NCI-H2081 treated with DMSO at 0.1 percent for 48 hours (cell line): ENCODE data around the gene SIVA1.

Experiments
- DNase-seq: peaks from one replicate; lab custom pipeline; 2025; lab: John Stamatoyannopoulos, UW

Gene SIVA1

DNA sequence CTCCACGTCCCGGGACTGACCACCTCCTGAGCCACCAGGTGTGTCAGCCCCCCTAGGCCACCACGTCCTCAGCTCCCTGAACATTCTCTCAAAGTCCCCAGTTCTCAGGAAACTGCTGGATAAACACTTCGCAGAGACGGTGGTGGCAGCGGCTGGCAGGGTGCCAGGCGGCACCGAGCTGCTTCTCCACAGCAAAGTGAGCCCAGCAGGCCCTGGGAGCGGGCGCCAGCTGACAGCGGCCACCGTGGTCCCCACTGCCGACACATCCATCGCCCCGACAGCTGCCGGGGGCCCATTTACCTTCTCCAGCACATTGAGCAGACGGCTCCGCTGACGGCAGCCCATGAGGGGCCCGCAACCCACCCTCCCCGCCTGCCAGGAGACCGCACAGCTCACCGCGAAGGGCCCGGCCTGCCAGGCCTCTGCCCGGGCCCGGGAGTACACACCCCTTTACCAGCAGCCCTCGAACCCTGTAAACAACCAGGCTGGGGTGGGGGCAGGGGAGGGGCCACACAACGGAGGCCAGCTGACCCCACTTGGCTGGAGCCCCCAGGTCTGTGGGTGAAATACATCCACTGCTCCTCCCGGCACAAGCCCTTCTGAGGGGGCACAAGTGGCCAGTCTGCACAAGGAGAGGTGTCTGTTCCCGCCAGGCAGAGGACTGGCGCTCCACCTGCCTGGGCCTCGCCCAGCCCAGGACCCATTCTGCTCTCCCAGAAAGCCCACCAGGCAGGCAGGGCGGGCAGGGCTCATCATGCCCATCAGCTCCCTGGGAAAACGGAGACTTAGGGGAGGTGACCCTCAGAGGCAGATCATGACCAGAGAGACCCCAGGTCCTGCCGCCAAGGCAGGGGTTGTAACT, 32.1 kb downstream of the SIVA1 start:
- DNase-seq = peak; percentile 14

DNA sequence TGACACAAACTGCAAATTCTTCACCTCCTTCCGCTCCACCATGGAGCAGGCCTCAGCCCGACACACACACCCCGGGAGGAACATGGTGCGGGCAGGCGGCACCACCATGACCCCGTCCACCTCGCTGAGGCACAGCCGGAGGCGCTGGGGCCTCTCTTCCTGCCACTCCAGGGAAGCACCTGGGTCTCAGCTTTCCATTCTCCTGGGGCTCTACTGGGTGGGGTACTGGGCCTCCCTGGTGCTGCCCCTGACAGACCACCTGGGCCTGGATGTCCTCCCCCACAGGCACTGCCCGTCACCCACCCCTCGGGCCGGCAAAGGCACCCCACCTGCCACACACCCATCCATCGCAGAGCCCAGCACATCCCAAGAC, 32.7 kb downstream of the SIVA1 start:
- DNase-seq = no peak

DNA sequence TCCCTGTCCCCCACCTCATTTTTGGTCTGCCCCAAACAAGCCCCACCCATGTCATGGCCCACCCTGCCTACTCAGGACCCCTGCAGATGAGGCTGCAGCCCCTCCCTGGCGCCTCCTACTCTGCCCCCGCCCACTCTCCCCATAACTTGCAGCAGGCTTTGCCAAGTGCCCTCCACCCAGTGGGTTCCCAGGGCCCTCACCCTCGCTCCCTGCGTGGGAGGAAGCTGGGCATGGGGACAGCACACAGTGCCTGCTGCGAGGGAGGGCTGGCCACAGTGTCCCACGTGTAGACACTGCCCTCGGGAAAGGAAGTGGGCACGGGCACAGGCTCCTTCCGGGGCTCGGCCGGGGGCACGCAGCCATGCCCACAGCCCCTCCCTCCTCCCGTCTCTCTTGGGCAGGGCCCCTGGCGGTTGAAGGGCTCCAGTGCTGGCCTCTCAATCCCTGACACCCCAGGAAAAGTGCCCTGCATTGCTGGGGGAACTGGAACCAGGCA, 33.2 kb downstream of the SIVA1 start:
- DNase-seq = no peak

DNA sequence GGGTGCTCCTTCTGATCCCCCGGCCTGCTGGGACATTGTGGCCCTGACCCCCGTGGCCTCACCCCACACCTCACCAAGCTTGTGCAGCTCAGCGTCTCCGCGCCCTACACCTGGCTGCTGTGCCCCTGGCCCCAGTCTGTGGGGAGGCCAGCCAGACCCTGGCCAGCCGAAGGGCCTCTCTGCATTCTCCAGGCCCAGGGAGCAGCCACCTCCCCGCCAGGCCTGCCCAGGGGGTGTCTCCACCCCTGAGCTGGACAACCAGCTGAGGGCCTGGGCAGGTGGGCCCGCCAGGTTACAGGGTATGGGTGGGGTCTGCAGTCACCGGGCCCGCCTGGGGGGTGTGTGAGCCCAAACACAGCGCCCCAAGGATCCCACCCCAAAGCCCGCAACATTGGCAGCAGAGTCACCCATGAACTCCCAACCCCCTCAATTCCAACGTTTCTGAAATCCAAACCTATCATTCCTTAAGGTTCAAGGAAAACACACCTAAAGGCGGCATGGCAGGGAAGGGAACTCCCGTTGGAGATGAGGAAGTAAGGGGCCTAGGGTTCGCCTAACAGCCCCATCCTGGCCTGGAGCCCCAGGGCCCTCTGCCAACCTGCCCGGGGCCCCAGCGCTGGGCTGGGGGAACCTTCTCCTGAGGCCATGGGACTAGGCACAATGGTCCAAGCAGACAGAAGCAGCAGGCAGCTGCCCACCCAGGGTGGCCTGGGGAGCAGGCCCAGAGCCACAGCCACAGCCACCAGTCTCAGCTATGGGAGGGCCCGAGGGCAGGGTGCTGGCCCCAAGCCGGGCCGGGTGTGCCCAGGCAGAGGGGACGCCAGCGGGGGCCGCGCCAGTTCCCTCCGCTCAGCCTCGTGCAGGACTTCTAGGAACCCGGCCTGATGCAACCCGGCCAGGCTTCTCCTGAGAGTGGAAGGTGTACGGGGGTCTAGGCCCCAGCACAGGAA, 34.1 kb downstream of the SIVA1 start:
- DNase-seq = no peak

DNA sequence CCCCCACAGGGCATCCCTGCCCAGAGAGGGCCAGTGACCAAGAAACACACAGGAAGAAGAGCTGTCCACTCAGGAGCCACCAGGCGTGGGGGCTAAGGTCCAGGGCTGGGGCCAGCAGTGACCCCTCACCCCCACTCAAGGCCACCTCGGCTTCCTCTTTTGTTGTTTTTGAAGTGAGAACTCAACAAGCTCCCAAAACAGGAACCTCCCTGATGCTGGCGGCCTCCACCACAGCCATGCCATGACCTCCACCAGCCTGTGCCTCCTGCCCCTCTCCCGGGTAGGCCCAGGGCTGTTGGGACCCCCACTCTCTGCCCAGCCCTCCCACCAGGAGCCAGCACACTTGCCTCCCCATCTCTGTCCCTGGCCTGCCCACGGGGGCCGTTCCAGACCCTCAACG, 34.8 kb downstream of the SIVA1 start:
- no peak for DNase-seq

DNA sequence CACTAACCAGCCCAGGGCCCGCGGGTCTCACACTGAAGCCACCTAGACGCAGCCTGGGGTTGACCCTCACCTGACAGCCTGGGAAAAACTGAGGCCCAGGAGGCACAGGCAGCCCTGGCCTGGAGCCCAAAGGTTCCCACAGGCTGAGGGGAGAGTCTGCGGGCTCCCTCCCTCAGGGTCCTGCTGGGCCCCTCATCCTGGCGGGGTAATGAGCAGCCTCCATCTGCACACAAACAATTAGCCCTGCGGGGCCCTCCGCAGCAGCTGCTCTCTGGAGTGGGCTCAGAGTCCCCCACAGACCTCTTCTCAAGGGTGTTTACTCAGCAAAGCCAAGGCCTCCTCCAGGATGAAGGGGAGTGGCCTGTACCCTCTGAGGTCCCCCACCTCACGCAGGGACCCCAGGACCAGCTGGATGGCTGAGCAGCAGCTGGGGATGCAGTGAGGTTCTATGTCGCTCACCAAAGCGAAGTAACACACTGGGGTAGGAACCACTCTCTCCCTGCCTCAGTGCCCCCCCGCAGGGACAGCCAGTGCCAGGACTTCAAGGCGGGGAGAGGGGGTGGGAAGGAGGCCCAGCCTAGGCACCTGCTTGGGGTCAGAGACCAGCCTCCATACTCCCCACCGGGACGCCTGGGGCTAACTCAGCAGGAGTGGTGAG, 35.3 kb downstream of the SIVA1 start:
- DNase-seq = peak; percentile 76

DNA sequence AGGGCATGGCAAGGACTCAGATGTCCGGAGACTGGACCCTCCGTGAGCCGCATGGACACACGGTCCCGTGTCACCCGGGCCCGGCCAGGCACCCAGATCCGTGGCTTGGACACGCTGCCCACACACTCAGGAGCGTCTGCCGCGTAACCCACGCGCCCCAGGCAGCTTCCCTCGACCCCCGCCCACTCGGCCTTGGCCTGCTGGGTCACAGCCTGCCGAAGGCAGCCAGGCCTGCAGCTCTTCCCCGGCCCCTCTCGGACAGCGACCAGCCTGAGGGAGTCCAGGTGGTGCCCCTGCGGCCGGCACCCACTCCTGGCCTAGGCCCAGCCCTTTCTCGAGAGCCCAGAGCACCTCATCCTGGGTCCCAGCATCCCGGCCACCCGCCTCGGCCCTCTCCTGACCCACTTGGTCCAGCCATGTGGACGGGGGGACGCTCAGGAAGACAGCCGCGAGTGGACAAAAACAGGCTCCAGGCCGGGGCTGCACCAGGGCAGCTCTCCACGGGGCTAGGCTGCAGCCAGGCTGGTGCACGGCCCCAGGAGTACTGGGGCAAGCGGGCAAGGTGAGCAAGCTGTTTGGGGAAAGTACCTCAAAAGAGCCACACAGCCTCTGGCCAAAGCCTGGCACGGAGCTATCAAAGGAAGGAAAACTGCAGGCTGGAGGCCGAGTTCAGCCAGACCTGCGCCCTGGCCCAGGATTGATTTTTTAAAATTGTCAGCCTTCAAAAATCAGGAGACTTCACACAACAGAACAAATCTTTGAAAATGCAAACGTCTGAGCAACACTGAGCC, 36.1 kb downstream of the SIVA1 start:
- DNase-seq = no peak

DNA sequence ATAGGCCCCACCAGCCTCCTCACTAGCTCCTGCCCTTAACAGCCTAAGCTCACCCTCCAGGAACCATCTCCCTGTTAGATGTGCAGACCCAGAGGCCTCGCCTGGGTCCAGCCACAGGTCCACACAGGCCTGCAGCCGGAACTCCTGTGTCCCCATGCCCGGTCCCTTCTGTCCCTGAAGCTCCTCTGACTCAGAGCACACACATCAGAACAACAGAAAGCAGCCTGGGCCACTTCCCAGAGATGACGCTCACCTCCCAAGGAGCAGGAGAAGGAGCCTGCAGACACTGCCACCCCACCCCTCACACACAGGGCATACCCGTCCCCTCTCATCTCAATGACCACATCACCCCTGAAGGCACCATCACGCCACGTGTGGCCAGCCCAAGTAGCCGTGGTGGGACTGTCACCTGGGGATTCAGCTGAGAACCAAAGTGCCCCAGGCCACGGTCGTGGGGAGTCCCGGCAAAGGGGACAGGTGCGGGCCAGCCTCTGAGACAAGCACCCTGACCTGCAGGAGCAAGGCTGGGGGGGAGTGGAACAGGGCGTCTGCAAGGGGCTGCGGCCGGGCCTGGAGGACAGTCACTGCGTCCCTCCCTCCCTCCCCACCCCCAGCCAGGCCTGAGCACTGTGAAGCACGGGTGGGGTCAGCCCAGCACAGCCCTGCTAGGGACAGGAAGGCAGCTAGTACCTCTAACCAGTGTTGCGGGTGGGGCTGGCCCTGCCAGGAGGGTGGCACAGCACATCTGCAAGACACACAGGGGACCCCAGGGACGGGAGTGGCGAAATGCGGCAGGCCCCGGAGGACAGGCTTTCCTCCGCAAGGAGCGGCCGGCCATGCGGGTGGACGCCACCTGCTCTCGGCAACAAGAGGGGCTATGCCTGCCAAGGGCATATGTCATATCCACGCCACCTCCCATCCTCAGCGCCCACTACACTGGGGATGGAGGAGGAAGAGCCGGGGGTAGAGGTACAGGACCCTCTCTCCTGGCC, 37.1 kb downstream of the SIVA1 start:
- no peak for DNase-seq

DNA sequence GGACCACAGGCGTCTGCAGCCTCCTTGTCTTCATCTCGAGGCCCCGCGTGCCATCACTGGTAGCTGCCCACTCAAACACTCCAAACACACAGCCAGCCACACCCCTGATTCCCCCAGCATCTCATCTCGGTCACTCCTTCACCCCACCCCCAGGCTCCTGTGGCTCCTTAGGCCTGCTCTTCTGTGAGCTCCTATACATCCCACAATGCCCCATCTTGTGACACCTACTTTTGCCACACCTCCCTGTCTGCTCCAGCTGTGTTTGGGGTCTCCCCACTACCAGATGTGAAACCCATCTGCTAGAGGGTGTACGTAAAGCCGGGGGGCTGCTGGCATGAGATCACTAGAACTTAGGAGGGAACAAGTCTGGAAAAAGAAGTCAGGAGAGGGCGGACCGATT, 38.5 kb downstream of the SIVA1 start:
- DNase-seq = no peak

DNA sequence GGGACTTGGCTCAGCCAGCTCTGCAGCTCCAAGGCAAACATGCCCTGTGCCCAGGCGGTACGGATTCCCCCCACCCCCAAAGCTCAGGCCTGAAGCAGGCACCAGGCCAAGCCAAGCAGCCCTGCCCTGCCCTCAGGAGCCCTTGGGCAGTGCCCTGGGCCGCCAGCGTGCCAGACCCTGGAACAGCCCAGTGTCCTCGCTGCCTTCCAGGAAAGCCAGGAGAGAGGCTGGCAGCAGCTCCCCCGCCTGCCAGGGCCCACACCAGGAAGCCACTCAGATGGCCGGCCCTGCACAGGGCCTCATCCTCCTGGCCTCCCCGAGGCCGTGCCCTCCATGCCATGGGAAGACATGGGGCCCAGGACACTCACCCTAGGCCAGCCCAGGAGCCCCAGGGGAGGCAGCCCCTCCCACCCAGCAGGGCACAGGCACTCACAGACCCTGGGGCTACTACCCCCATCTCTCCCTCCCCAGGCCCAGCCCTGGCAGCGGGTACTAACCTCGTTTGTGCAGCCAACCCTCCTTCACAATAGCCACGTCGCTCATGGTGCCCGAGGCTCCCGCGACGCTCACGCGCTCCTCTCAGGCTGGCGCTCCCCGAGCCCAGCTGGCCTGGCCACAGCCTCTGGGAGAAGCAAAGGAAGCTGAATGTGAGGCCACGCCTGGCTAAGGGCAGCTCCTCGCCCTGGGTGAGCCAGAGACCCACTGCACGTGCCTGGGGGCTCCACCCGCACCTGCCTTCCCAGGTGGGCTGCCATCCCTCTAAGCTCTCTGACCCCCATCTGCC, 39.3 kb downstream of the SIVA1 start:
- DNase-seq = no peak

DNA sequence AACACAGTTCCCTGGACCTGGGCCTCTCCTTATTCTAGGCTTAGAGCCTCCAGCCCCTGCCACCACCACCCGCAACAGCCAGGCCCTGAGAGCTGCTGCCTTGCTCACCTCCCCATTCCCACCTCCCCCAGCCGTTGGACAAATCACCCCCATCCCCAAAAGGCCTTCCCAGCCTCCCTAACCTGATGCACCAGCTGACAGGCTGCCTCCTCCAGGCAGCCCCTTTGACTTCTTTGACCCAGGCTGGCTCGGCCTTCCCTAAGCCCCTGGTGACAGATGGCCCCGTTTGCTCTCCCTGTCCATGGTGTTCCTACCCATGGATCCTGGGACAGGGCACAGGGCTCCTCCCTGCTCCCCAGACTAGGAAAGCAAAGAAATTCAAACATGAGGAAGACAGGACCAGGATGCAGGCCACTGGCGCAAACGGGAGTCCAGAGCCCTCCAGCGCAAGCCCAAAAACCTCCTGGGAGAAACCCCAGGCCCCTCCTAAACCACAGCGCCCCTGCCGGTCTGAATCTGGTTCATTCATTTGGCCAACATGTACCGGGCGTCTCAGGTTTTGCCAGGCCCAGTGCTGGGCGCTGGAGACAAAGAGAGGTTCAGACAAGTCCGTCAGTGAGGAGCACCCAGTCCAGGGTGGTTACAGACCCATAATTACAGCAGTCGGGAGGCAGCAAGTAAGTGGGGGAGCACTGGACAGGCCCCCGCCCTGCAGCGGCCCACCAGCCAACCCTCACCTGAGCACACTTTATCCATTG, 40.2 kb downstream of the SIVA1 start:
- no peak for DNase-seq

DNA sequence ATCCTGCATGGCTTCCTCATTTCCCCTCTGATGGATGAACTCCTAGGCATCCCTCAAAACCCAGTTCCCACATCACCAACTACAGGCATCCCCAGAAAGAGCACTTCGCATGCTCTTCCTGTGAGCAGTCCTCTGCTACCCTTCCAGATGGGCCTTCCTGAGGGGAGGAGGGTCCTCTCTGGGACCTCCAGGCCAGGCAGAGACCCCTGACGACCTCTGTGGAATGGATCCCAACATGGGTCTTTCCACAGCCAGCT, 40.7 kb downstream of the SIVA1 start:
- DNase-seq = no peak

DNA sequence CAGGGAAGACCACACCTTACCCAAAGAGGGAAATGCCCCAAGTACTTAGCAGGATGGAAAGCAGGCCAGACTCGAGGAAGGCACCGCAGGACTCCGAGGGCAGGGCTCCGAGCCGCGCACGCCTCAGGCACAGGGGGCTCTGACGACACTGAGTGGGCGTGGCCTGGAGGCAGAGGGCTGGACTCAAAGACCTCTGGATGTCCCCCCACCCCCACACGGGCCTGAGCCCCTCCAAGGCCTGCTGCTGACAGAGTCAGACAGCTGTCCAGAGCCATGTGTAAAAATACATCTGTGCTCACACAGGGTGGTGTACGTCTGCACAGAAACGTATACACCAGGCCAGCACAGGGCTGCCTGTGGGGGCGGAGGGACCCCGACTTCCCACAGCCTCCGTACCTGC, 41.2 kb downstream of the SIVA1 start:
- DNase-seq = no peak

DNA sequence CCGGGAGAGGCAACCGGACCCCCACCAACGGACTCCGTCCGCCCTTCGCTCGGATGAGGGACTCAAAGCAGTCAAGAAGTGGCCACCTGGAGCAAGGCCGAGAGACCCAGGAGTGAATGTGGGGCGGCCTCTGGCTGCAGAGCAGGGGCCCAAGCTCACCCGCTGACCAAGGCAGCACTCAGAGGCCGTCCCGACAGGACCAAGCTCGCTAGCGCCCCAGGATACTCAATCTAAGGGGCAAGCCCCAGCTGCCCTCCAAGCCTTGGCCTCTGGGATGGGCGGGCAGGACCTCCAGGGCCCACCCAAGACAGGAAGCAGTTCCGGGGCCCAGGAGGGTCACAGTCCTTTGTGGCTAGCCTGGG, 41.7 kb downstream of the SIVA1 start:
- no peak for DNase-seq

DNA sequence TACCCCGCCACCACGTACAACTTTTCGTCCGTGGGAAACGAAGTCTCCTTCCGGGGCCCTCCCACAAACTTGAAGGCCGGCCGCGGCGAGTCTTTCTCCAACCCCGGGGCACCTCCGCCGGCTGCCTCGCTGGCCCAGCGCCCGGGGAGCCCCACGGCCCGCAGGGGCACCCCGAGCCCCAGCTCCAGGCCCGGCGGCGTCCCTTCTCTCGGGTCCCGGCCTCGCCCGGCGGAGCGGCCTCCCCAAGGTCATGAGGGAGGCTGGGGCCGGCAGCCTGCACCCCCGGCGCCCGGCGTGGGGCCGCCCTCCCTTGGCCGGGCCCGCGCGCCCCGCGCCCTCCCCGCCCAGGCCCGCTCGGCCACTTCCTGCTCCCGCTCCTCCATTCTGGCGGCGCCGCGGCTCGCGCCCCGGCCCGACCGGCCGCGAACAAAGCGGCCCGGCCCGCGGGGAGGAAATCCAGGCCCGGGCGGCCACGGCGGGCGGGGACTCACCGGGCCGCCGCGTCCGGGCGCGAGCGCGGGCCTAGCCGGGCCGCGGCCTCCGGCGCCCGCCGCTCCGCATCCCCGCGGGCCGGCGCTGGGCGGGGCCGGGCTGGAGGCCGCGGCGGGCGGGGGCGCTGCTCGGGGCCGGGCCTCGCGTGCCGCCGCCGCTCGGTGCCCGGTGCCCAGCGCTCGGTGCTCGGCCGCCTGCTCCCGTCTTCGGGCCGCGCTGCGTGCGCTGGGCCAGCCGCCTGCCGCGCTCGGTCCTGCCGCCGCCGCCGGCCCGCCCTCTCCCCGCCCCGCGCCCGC, 42.2 kb downstream of the SIVA1 start, which contains the start of gene AKT1:
Gene AKT1 (minus strand): TSS at position 756 of the 788 bp plus-strand sequence. CDS start 3,105 bp downstream, outside the sequence.
- no peak for DNase-seq

DNA sequence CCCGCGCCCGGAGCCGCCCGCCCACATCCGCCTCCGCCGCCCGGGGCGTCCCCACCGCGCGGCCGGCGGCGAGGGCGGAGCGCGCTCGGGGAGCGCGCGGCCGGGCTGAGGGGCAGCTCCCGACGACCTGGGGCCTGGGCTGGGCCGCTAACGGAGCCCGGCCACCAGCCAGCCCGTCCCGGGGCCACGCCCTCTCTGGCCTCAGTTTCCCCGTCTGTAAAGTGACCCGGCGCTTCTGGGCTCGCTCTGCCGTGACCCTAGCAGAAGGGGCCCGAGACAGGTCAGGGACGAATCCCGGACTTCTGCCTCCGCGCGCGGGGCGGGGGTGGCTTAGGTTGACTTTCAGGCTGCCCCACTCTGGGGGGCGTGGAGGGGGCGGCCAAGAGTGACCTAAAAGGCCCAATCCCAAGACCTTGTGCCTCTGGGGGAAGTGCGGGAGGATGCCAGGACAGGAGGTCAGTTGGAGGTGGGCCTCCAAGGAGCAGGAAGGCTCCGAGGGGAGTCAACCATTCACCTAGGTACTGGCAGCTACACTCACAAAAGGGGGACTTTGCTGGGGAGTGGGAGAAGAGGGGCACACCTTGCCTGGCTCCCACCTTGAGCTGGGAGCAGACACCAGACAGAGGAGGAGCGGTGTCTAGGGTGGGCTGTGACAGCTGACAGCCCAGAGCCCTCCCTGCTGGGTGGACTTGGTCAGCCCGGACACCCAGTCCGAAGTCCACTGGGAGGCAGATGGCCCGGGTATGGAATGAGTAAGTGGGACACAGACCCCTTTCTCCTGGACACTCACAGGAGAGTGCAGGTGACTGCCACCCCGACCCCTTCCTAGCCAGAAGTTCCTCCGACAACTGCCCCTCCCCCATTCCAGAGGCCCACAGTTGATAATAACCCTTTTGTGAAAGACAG, 43.1 kb downstream of the SIVA1 start:
- no peak for DNase-seq

DNA sequence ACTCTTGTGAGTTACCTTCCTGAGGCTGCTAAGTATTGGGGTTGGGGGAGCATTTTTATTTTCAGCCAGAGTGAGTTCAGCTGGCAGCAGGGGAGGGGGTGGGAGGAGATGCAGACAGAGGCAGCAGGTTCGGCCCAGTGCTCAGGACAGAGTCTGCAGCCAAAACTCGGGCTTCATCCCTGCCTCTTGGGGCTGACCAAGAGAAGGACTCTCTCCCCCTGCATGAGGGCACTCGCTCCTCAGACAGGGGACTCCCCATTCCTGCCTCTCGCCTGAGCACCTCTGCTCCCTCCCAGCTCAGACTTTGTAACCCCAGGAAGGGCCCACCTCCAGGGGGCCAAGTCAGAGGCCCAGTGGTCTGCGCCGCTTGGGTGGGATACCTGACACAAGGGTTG, 43.7 kb downstream of the SIVA1 start:
- no peak for DNase-seq
